IMR-90 (cell line): ENCODE measurements around the gene SH3RF1. TPM values are rescaled to one million over a fixed set of nuclear protein-coding genes. Genes with fewer than 3 reads are reported as not detected.

Source experiments
- ATAC-seq: fragments of 200-7000 bp; cut with Tn5 transposase; 2 replicates; pipeline ENCODE4 v1.9.1; 2020; ENCODE audit warnings: low read depth, mild to moderate bottlenecking, moderate library complexity
- BruUV-seq: library from RNA; stranded (reverse); fragments of 400-500 nt; replicated peaks from 2 replicates; lab custom pipeline; 2021; lab: Mats Ljungman, UMichigan
- CTCF ChIA-PET: fragments of 300-600 bp; formaldehyde crosslinking; extraction: SDS; loops from one replicate; lab custom pipeline; 2021; ENCODE audit warnings: antibody characterized with exemption; lab: Yijun Ruan, JAX
- POLR2A ChIA-PET: fragments of 300-600 bp; sonication (Branson Sonifier 250); formaldehyde crosslinking; loops from one replicate; lab custom pipeline; 2022; ENCODE audit warnings: antibody characterized with exemption; ENCODE audit not compliant: unreplicated experiment; lab: Charles Lee
- DNase-seq: peaks from one replicate; pipeline ENCODE4 v3.0.0; 2013
- H2AFZ ChIP-seq: replicated peaks from 2 replicates; pipeline ENCODE3; 2013; ENCODE audit warnings: low read length, mild to moderate bottlenecking; ENCODE audit not compliant: poor library complexity
- H2AK5ac ChIP-seq: 2 replicates; pipeline ENCODE4 v1.6.1; 2013; ENCODE audit warnings: low read depth, low read length, inconsistent platforms
- H2AK9ac ChIP-seq: replicated peaks from 2 replicates; pipeline ENCODE3; 2013; ENCODE audit warnings: mild to moderate bottlenecking, low read depth, low read length, moderate library complexity; ENCODE audit not compliant: poor library complexity
- H2BK120ac ChIP-seq: 2 replicates; pipeline ENCODE4 v1.6.1; 2013; ENCODE audit warnings: low read depth, low read length, inconsistent platforms
- H2BK15ac ChIP-seq: 3 replicates; pipeline ENCODE4 v1.6.1; 2013; ENCODE audit warnings: low read depth, low read length, inconsistent platforms
- H2BK20ac ChIP-seq: 2 replicates; pipeline ENCODE4 v1.6.1; 2013; ENCODE audit warnings: low read depth, mild to moderate bottlenecking, inconsistent platforms, low read length, moderate library complexity
- H2BK5ac ChIP-seq: 2 replicates; pipeline ENCODE4 v1.6.1; 2013; ENCODE audit warnings: mild to moderate bottlenecking, low read depth, low read length, inconsistent platforms; ENCODE audit not compliant: poor library complexity, severe bottlenecking
- H3K14ac ChIP-seq: replicated peaks from 2 replicates; pipeline ENCODE4 v1.6.1; 2013; ENCODE audit warnings: low read depth, low read length, inconsistent platforms
- H3K18ac ChIP-seq: 2 replicates; pipeline ENCODE4 v1.6.1; 2013; ENCODE audit warnings: low read depth, low read length, control low read depth
- H3K23ac ChIP-seq: 2 replicates; pipeline ENCODE4 v1.6.1; 2013; ENCODE audit warnings: low read depth, low read length, inconsistent platforms
- H3K27ac ChIP-seq: 2 replicates; pipeline ENCODE4 v1.5.1; 2013; ENCODE audit warnings: mild to moderate bottlenecking, control low read depth, low read length; ENCODE audit not compliant: insufficient read depth
- H3K27me3 ChIP-seq: 2 replicates; pipeline ENCODE4 v1.6.1; 2013; ENCODE audit warnings: low read length; ENCODE audit not compliant: control insufficient read depth, insufficient read depth
- H3K36me3 ChIP-seq: 2 replicates; pipeline ENCODE4 v1.6.1; 2013; ENCODE audit warnings: low read length, mixed read lengths; ENCODE audit not compliant: control insufficient read depth, insufficient read depth
- H3K4ac ChIP-seq: 2 replicates; pipeline ENCODE4 v1.6.1; 2013; ENCODE audit warnings: low read depth, low read length, inconsistent platforms
- H3K4me1 ChIP-seq: 2 replicates; pipeline ENCODE4 v1.6.1; 2013; ENCODE audit warnings: low read length, mixed read lengths; ENCODE audit not compliant: control insufficient read depth, insufficient read depth
- H3K4me2 ChIP-seq: 2 replicates; pipeline ENCODE4 v1.6.1; 2013; ENCODE audit warnings: low read depth, mild to moderate bottlenecking, control low read depth, low read length, moderate library complexity
- H3K4me3 ChIP-seq: 2 replicates; pipeline ENCODE4 v1.5.1; 2013; ENCODE audit warnings: low read depth, mild to moderate bottlenecking, control low read depth, low read length, moderate library complexity; ENCODE audit not compliant: insufficient read depth
- H3K56ac ChIP-seq: 2 replicates; pipeline ENCODE4 v1.6.1; 2013; ENCODE audit warnings: low read length, inconsistent platforms; ENCODE audit not compliant: insufficient read depth; ENCODE audit errors: extremely low read depth
- H3K79me1 ChIP-seq, 2 experiments: 2 replicates each; pipeline ENCODE4 v1.6.1; 2013; ENCODE audit warnings: low read length in 2 of 2, inconsistent platforms in 1 of 2, low read depth in 1 of 2
- H3K9ac ChIP-seq: 2 replicates; pipeline ENCODE4 v1.6.1; 2013; ENCODE audit warnings: low read depth, low read length, control low read depth
- H3K9me1 ChIP-seq: 2 replicates; pipeline ENCODE4 v1.6.1; 2013; ENCODE audit warnings: low read length, inconsistent platforms; ENCODE audit not compliant: insufficient read depth
- H3K9me3 ChIP-seq: 2 replicates; pipeline ENCODE4 v1.6.1; 2013; ENCODE audit warnings: low read length; ENCODE audit not compliant: control insufficient read depth, insufficient read depth
- H4K20me1 ChIP-seq: 2 replicates; pipeline ENCODE4 v1.6.1; 2013; ENCODE audit warnings: low read length, inconsistent platforms; ENCODE audit not compliant: insufficient read depth
- H4K5ac ChIP-seq: 2 replicates; pipeline ENCODE4 v1.6.1; 2013; ENCODE audit warnings: mild to moderate bottlenecking, low read depth, low read length, control low read depth
- H4K8ac ChIP-seq, 2 experiments: 2 replicates each; pipeline ENCODE4 v1.6.1; 2013; ENCODE audit warnings: low read depth in 2 of 2, low read length in 2 of 2, control low read depth in 1 of 2, inconsistent platforms in 1 of 2
- H4K91ac ChIP-seq: 2 replicates; pipeline ENCODE4 v1.6.1; 2013; ENCODE audit warnings: low read depth, low read length, inconsistent platforms; ENCODE audit not compliant: insufficient read depth
- BHLHE40 ChIP-seq: fragments of 150-350 bp; IDR thresholded peaks from 2 replicates; pipeline ENCODE4 v1.6.1; 2016; ENCODE audit warnings: mild to moderate bottlenecking, low read depth, low read length
- CEBPB ChIP-seq: IDR thresholded peaks from 2 replicates; pipeline ENCODE4 v1.6.1; 2012; ENCODE audit warnings: low read depth, low read length, improper control_type of control experiment
- CHD1 ChIP-seq: IDR thresholded peaks from 2 replicates; pipeline ENCODE4 v1.6.1; 2012; ENCODE audit warnings: low read depth, low read length, improper control_type of control experiment
- CTCF ChIP-seq: conservative IDR thresholded peaks from 2 replicates; pipeline ENCODE4 v1.5.1; 2012; ENCODE audit warnings: mild to moderate bottlenecking, low read depth, low read length, improper control_type of control experiment
- ELK1 ChIP-seq: fragments of 150-350 bp; IDR thresholded peaks from 2 replicates; pipeline ENCODE4 v1.6.1; 2016; ENCODE audit warnings: low read depth, mild to moderate bottlenecking, low read length, moderate library complexity, borderline replicate concordance
- FOS ChIP-seq: fragments of 150-350 bp; IDR thresholded peaks from 2 replicates; pipeline ENCODE4 v1.6.1; 2016; ENCODE audit warnings: low read depth, low read length
- MAFK ChIP-seq: IDR thresholded peaks from 2 replicates; pipeline ENCODE4 v1.6.1; 2012; ENCODE audit warnings: low read depth, low read length, improper control_type of control experiment
- MAZ ChIP-seq: IDR thresholded peaks from 2 replicates; pipeline ENCODE4 v1.6.1; 2012; ENCODE audit warnings: low read depth, mild to moderate bottlenecking, low read length, improper control_type of control experiment, moderate library complexity, borderline replicate concordance
- MXI1 ChIP-seq: IDR thresholded peaks from 2 replicates; pipeline ENCODE4 v1.6.1; 2012; ENCODE audit warnings: low read depth, mild to moderate bottlenecking, low read length, moderate library complexity, borderline replicate concordance
- NFE2L2 ChIP-seq: fragments of 150-350 bp; IDR thresholded peaks from 2 replicates; pipeline ENCODE4 v1.6.1; 2016; ENCODE audit warnings: low read depth, mild to moderate bottlenecking, low read length
- POLR2A ChIP-seq: IDR thresholded peaks from 2 replicates; pipeline ENCODE4 v1.6.1; 2012; ENCODE audit warnings: mild to moderate bottlenecking, low read depth, low read length
- RAD21 ChIP-seq: IDR thresholded peaks from 2 replicates; pipeline ENCODE4 v1.6.1; 2012; ENCODE audit warnings: low read length, improper control_type of control experiment
- RCOR1 ChIP-seq: IDR thresholded peaks from 2 replicates; pipeline ENCODE4 v1.6.1; 2012; ENCODE audit warnings: mild to moderate bottlenecking, low read length, improper control_type of control experiment; ENCODE audit not compliant: insufficient replicate concordance
- RFX5 ChIP-seq: IDR thresholded peaks from 2 replicates; pipeline ENCODE4 v1.8.0; 2012; ENCODE audit warnings: low read depth, mild to moderate bottlenecking, low read length, moderate library complexity
- SMC3 ChIP-seq: fragments of 150-350 bp; IDR thresholded peaks from 2 replicates; pipeline ENCODE4 v1.6.1; 2016; ENCODE audit warnings: low read depth, mild to moderate bottlenecking, antibody characterized with exemption, low read length, moderate library complexity
- WGBS, 2 experiments: methylation state at CpG; one replicate each; pipeline versions ENCODE4 v1.1.5 to v1.1.7; 2013; ENCODE audit warnings: missing lambda C conversion rate in 2 of 2; ENCODE audit not compliant: insufficient read length in 1 of 2; ENCODE audit errors: extremely low coverage in 2 of 2; 5-methylcytosine and 5-hydroxymethylcytosine counted together
- dilution Hi-C: fragments of 300-500 bp; cut with HindIII; formaldehyde crosslinking; loops from one replicate; pipeline ENCODE4 v1.14.3; 2018; ENCODE audit warnings: low sequenced_read_pairs; ENCODE audit not compliant: unreplicated experiment
- in situ Hi-C: fragments of 300-500 bp; cut with MboI; formaldehyde crosslinking; loops from 3 replicates; pipeline ENCODE4 v1.14.3; 2019; ENCODE audit warnings: low sequenced_read_pairs, inconsistent platforms, mixed read lengths
- intact Hi-C: fragments of 100-400 bp; cut with micrococcal nuclease; formaldehyde crosslinking; loops from 2 replicates; pipeline ENCODE4 v1.10.0; 2022
- polyA plus RNA-seq, 3 experiments: library from polyadenylated mRNA; depleted of rRNA; stranded (reverse); fragments of >200 nt; gene quantifications; 2 replicates each; pipeline ENCODE4 v1.2.3, GENCODE V29; 2012; ENCODE audit warnings: low replicate concordance in 1 of 3
- total RNA-seq: library from RNA; depleted of rRNA; stranded (reverse); fragments of >200 nt; gene quantifications from 2 replicates; pipeline ENCODE4 v1.2.3, GENCODE V29; 2012
- TF ChIP-seq, protein P1 (sequence below): fragments of 150-350 bp; IDR thresholded peaks from 2 replicates; pipeline ENCODE4 v1.6.1; 2017; ENCODE audit warnings: mild to moderate bottlenecking, antibody characterized with exemption, low read length, low read depth

The SH3RF1 gene
- total and polyA plus RNA-seq, 2 of the 4 experiments (the other 2 are of a cell fraction), result 22.0 to 29.8 TPM

- BruUV-seq, result no TSS peak
- Histone ChIP-seq H3K27ac (no peak overlapping the region), H3K18ac (no peak overlapping the region), H3K79me1 (peaks cover 20 to 53% of the 10 kb centered on the region in 2 experiments), H4K8ac (no peak overlapping the region), H3K14ac (no peak overlapping the region), H4K5ac (no peak overlapping the region), H2BK15ac (no peak overlapping the region), H2AK5ac (no peak overlapping the region), H3K23ac (no peak overlapping the region), H4K91ac (no peak overlapping the region), H4K20me1 (no peaks in the 10 kb centered on the region), H3K4me3 (no peak overlapping the region), H2AK9ac (no peak overlapping the region), H3K36me3 (peaks cover 29% of the 10 kb centered on the region), H2BK5ac (no peak overlapping the region), H2AFZ (no peak overlapping the region), H3K4ac (no peak overlapping the region), H3K56ac (no peak overlapping the region), H3K4me2 (no peak overlapping the region), H2BK120ac (no peak overlapping the region), H3K9ac (no peak overlapping the region), H3K4me1 (no peaks in the 10 kb centered on the region), H3K9me1 (peaks cover 6% of the 10 kb centered on the region), H3K9me3 (no peaks in the 10 kb centered on the region), H2BK20ac (no peak overlapping the region), H3K27me3 (no peaks in the 10 kb centered on the region)
- ATAC-seq, result no peak
- 89% methylated on average over 5 of the region's 7 CpGs; no CpG with 5 or more reads in 1 of the 2 experiments for WGBS, 2 experiments
- dilution Hi-C loops (no loop called here), intact Hi-C loops (no loop called here), in situ Hi-C loops (no loop called here)
- DNase-seq, result no peak
- TF ChIP-seq RCOR1 (no peak), SMC3 (no peak), CHD1 (no peak), FOS (no peak), MXI1 (no peak), NFE2L2 (no peak), CTCF (no peak), CEBPB (no peak), RFX5 (no peak), POLR2A (no peak), ELK1 (no peak), MAZ (no peak), RAD21 (no peak), BHLHE40 (no peak), MAFK (no peak)
- TF ChIP-seq, protein P1, sequence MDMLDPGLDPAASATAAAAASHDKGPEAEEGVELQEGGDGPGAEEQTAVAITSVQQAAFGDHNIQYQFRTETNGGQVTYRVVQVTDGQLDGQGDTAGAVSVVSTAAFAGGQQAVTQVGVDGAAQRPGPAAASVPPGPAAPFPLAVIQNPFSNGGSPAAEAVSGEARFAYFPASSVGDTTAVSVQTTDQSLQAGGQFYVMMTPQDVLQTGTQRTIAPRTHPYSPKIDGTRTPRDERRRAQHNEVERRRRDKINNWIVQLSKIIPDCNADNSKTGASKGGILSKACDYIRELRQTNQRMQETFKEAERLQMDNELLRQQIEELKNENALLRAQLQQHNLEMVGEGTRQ, result no peak
- POLR2A ChIA-PET, result no interaction called here
- CTCF ChIA-PET, result no interaction called here
Measured at GRCh38 chr4:169136330-169136729, 134.4 kb downstream of the SH3RF1 start.
